ENCODE data around the gene EEIG2.
"Not testable (repeated sequence)": the region's sequence is repeated elsewhere in the genome, so short reads cannot be mapped to it uniquely, and the experiment has no call there.

- not testable (repeated sequence) for TF ChIP-seq CTCF (IDR thresholded peaks at IDR 0.05; ENCODE audit: low read length); EZH2 (IDR thresholded peaks at IDR 0.05; ENCODE audit: borderline replicate concordance, low read length)
Measured at GRCh38 chr1:108536021-108536420, 23.9 kb upstream of the EEIG2 start.

All from OCI-LY1 (cell line).